Nephron progenitor cell (in vitro differentiated cells): ENCODE data around the gene TM4SF4.
A peak's percentile ranks its signal among the peaks of the same experiment; 100 is the strongest.

ENCODE experiments used
- DNase-seq: peaks from one replicate; pipeline ENCODE4 v3.0.0; 2021
- H3K27ac Mint-ChIP-seq: 2 replicates; pipeline ENCODE4 v1.8.0; 2021; ENCODE audit warnings: mild to moderate bottlenecking, moderate library complexity, mixed read lengths
- H3K27me3 Mint-ChIP-seq: 2 replicates; pipeline ENCODE4 v1.8.0; 2021; ENCODE audit warnings: mild to moderate bottlenecking, low read depth, mixed read lengths; ENCODE audit not compliant: poor library complexity
- H3K36me3 Mint-ChIP-seq: 2 replicates; pipeline ENCODE4 v1.8.0; 2021; ENCODE audit warnings: low read depth, mixed read lengths
- H3K4me1 Mint-ChIP-seq: 2 replicates; pipeline ENCODE4 v1.8.0; 2021; ENCODE audit warnings: mixed read lengths
- H3K4me3 Mint-ChIP-seq: 2 replicates; pipeline ENCODE4 v1.8.0; 2021; ENCODE audit warnings: mild to moderate bottlenecking, moderate library complexity, mixed read lengths
- H3K9me3 Mint-ChIP-seq: 2 replicates; pipeline ENCODE4 v1.8.0; 2021; ENCODE audit warnings: mild to moderate bottlenecking, moderate library complexity, mixed read lengths
- TF ChIP-seq, protein P1 (sequence below): fragments of 200-600 bp; sonication (generic); IDR thresholded peaks from 2 replicates; pipeline ENCODE4 v1.5.0; 2021; ENCODE audit warnings: antibody characterized with exemption

TM4SF4 gene

DNA sequence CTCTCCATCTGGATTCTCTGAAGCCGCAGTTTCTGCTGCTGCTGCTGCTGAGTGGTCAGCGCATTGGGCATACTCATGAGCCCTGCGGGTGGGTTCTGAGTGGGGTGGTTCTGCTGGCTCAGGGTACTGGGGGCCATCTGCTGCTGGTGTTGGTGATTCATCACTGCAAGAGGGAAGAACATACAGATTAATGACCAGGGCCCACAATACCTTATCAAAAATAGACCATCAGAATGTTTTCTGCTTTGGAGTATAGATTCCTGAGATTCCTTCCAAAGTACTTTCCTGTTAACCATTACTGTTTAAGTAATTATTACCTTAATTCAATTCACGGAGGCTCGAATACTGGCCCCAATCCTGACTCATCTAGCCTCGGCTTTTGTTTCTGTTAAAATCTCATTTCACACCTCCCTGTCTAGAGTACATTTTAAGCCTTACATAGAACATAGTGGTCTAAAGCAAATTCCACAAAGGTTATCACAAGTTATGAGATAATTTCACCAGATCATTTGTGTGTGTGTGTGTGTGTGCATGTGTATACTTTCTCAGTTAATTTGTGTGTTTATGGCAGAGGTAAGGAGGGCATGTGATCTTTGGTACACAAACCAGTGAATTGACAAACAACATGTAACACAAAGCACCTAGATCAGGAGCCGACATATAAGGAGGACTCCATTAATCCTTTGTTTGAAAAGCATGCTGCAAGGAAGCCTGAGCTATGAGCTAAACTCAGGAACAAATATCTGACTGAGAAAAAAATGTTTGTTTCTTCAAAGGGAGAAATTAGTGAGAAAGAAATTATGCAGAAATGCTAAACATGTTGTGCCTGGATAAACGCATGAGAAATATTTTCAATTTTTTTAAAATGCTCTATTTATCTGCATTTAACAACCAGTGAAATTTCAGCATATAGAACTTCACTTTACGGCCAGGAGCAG is 68.1 kb downstream of the TM4SF4 start:
- peaks cover 21% of the 10 kb centered on the region for H3K36me3 Mint-ChIP-seq
- peak overlapping the region; percentile 39 for H3K27ac Mint-ChIP-seq
- no peak for DNase-seq
- peaks cover 55% of the 10 kb centered on the region for H3K4me1 Mint-ChIP-seq
- H3K27me3 Mint-ChIP-seq, result no peaks in the 10 kb centered on the region
- peaks cover 3% of the 10 kb centered on the region for H3K9me3 Mint-ChIP-seq
- TF ChIP-seq, protein P1, sequence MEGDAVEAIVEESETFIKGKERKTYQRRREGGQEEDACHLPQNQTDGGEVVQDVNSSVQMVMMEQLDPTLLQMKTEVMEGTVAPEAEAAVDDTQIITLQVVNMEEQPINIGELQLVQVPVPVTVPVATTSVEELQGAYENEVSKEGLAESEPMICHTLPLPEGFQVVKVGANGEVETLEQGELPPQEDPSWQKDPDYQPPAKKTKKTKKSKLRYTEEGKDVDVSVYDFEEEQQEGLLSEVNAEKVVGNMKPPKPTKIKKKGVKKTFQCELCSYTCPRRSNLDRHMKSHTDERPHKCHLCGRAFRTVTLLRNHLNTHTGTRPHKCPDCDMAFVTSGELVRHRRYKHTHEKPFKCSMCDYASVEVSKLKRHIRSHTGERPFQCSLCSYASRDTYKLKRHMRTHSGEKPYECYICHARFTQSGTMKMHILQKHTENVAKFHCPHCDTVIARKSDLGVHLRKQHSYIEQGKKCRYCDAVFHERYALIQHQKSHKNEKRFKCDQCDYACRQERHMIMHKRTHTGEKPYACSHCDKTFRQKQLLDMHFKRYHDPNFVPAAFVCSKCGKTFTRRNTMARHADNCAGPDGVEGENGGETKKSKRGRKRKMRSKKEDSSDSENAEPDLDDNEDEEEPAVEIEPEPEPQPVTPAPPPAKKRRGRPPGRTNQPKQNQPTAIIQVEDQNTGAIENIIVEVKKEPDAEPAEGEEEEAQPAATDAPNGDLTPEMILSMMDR, result no peak
- no peak overlapping the region for H3K4me3 Mint-ChIP-seq

DNA sequence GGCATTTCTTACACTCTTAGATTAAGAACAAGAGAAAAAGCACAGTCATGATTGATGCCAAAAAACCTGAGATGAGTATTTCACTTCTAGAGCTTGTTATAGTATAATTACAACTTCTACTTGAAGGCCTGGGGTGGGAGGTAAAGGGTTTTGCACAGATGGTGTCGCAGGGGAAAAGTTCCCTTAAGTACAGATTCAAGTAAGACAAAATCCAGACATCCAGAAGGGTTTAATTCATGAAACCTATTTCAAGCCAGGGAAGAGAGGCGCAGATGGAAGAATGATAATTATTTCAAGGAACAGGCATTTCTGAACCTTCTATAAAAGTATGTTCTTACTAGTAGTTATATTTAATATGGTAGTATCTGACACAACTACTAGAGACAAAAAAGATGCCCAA is 70.6 kb downstream of the TM4SF4 start:
- peak overlapping the region; percentile 65 for H3K27ac Mint-ChIP-seq
- H3K27me3 Mint-ChIP-seq, result no peaks in the 10 kb centered on the region
- TF ChIP-seq, protein P1, result no peak
- peaks cover 3% of the 10 kb centered on the region for H3K9me3 Mint-ChIP-seq
- no peak for DNase-seq
- no peak overlapping the region for H3K4me3 Mint-ChIP-seq
- H3K36me3 Mint-ChIP-seq, result peaks cover 21% of the 10 kb centered on the region
- H3K4me1 Mint-ChIP-seq, result peaks cover 57% of the 10 kb centered on the region

DNA sequence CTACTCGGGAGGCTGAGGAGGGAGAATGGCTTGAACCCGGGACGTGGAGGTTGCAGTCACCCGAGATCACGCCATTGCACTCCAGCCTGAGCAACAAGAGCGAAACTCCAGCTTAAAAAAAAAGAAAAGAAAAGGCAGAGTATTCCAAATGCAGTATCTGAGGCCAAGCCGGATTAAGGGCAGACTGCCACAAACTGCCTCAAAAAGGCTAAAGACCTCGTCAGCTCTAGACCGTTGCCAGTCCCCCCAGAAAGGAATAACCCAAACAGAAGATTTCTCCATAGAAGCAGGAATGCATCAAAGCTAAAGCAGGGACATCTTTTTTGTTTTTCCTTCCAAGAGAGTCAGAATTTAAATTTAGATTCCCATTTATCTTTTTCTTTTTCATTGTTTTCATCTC is 72.9 kb downstream of the TM4SF4 start:
- peak overlapping the region; percentile 84 for H3K27ac Mint-ChIP-seq
- TF ChIP-seq, protein P1, result no peak

DNA sequence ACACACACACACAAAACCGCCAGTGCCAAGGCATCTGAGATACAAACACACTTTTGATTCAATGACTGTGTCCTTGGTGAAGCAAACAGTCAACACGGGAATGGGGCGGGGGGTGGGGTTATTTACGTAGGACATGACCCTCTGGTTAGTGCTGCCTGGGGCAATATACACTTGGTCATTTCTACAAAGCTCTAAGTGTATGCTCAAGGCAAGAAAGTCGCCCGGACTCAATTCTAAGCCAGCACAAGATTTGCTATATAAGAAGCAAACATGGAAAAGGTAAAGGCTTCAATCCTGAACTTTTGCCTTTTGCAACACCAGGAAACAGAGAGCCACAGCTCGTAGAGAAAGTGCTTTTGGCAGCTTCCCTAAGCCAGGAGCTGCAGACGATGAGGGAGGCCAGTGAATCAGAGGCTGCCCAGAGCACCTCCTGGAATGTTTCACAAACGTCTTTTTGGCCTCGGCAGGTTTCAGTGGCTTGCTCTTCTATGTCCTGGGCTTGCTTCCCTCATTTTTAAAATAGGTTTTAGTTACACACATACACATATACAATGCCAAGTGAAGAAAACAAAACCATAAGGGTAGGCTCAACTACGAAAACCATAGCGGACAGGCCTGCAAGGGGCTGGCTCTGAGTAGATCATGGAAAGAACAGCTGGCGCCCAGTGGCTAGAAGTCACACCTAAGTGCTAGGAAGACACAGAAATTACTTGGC is 73.6 kb downstream of the TM4SF4 start:
- Mint-ChIP-seq H3K27ac (peak overlapping the region; percentile 84), H3K4me1 (peaks cover 60% of the 10 kb centered on the region), H3K27me3 (no peaks in the 10 kb centered on the region), H3K36me3 (no peaks in the 10 kb centered on the region), H3K9me3 (no peaks in the 10 kb centered on the region), H3K4me3 (no peak overlapping the region)
- no peak for DNase-seq
- TF ChIP-seq, protein P1, result no peak

More for the DNA sequence above, 72.9 kb downstream of the TM4SF4 start:
- Mint-ChIP-seq H3K36me3 (peaks cover 6% of the 10 kb centered on the region), H3K4me1 (peaks cover 58% of the 10 kb centered on the region), H3K4me3 (no peak overlapping the region), H3K9me3 (peaks cover 3% of the 10 kb centered on the region), H3K27me3 (no peaks in the 10 kb centered on the region)
- DNase-seq, result no peak

DNA sequence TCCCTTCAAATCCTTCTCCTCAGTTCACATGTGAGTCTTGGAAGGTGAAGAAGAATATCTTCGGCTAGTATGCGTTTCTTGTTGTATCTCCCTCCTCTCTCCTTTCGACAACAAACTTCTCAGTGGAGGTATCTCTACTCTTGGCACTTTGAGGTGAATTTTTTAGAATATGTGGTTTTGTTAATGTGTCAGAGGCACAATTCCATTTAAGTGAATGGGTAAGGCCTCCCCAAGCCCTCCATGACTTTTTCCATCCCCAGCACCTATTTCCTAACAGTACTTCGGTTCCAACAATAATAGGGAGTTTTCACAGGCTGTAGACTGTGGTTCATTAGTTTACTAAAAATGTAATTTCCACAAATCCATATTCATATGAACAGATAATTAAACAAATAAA is 74.2 kb downstream of the TM4SF4 start:
- Mint-ChIP-seq H3K36me3 (no peaks in the 10 kb centered on the region), H3K4me3 (no peak overlapping the region), H3K27ac (peak overlapping the region; percentile 81), H3K9me3 (no peaks in the 10 kb centered on the region), H3K27me3 (no peaks in the 10 kb centered on the region), H3K4me1 (peaks cover 66% of the 10 kb centered on the region)
- TF ChIP-seq, protein P1, result no peak
- no peak for DNase-seq
